NOMO-1 (cell line): ENCODE data around the gene KCNK4.
A peak's percentile ranks its signal among the peaks of the same experiment; 100 is the strongest.

Experiments used
- DNase-seq, 2 experiments: peaks; one replicate each; lab custom pipeline; 2025; ENCODE audit not compliant: unreplicated experiment in 2 of 2; lab: John Stamatoyannopoulos, UW

KCNK4 gene

GRCh38 chr11:64289002-64289564, 2.0 kb upstream of the KCNK4 start:
- no peak for DNase-seq

GRCh38 chr11:64290352-64291261, 495 bp upstream of the KCNK4 start:
- no peak for DNase-seq

GRCh38 chr11:64291752-64292459, 804 bp downstream of the KCNK4 start:
- no peak for DNase-seq

DNA sequence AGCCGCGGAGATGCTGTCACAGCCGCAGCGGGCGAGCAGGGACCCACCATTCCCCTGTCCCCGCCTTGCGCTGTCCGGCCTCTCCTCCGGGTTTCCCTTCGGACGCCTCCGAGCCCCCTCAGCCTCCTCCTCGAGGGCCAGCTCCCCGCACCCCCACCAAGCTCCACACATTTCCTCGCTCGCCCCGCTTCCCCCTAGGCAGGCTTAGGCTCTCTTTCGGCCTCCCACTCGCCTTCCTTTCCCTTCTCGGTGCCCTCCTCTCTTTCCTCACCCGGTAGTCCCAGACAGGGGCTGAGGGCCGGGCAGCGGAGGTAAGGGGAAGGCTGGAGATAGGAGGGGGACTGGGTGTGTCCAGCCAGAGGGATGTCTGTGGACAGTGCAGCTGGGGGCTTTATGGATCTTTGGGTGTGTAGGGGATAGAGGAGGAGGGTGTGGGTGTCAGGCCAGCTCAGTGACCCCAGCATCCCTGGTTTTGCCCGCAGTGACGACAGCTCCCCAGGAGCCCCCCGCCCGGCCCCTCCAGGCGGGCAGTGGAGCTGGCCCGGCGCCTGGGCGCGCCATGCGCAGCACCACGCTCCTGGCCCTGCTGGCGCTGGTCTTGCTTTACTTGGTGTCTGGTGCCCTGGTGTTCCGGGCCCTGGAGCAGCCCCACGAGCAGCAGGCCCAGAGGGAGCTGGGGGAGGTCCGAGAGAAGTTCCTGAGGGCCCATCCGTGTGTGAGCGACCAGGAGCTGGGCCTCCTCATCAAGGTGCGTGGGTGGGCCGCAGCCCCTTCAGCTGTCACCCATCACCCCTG, 1.6 kb downstream of the KCNK4 start:
- DNase-seq: no peak

DNA sequence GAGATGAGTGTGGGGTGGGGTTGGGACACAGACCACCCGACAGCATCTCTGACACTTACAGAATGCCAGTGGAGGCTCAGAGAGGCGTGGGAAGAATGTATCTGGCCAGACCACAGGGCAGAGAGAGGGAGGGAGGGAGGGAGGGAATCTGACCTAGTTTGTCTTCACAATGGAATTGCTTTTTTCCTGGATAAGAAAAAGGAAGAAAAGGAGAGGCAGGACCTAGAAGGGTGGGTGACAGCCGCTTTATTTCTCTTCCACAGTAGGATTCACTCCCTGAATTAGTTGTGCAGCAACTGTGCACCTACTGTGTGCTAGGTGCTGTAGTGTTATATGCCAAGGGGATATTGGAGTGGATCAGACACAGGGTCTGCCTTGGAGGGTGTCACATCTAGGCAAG, 3.7 kb downstream of the KCNK4 start:
- no peak for DNase-seq

- no peak for DNase-seq
Observed at GRCh38 chr11:64295760-64296159, 4.7 kb downstream of the KCNK4 start.

- no peak for DNase-seq
Observed at GRCh38 chr11:64296236-64296635, 5.1 kb downstream of the KCNK4 start.

DNA sequence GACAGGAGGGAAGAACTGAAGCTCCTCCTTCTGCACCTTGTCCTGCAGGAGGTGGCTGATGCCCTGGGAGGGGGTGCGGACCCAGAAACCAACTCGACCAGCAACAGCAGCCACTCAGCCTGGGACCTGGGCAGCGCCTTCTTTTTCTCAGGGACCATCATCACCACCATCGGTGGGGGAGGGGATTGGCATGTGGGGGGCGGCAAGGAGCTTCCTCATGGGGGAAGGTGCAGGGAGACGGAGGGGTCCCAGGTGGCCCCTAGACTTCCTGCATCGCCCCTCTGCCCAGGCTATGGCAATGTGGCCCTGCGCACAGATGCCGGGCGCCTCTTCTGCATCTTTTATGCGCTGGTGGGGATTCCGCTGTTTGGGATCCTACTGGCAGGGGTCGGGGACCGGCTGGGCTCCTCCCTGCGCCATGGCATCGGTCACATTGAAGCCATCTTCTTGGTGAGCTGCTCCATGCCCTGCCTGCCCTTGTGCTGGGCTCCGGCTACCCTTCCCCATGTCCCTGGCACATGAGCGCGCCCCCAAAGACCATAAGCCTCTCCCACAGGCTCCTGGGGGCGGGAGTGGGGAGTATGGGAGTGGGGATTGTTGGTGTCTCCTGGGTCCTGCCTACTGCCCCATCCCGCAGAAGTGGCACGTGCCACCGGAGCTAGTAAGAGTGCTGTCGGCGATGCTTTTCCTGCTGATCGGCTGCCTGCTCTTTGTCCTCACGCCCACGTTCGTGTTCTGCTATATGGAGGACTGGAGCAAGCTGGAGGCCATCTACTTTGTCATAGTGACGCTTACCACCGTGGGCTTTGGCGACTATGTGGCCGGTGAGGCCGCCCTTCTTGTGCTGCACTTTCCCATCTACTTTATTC, 6.0 kb downstream of the KCNK4 start:
- no peak for DNase-seq

DNA sequence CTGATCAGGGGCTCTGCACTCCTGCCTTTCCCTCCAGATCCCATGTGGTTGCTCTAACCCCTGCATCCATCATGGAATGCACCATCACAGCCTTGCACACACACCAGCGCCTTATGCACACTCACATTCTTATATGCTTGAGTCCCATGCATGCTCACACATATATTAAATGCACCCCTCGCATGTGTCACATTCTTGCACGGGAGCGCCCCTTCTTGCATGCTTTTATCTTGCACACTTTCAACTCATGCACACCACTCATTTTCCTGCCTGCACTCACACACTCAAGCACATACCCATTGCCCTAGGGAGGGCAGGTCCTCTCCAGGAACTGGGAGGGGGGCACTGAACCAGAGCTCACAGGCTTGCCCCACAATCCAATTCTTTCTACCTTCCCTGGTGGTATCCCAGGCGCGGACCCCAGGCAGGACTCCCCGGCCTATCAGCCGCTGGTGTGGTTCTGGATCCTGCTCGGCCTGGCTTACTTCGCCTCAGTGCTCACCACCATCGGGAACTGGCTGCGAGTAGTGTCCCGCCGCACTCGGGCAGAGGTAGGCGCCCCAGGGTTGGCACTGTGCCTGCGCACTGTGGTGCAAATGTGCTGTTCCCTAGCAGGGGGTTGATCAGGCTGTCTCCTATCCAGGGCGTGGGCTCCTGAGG, 6.7 kb downstream of the KCNK4 start:
- no peak for DNase-seq

DNA sequence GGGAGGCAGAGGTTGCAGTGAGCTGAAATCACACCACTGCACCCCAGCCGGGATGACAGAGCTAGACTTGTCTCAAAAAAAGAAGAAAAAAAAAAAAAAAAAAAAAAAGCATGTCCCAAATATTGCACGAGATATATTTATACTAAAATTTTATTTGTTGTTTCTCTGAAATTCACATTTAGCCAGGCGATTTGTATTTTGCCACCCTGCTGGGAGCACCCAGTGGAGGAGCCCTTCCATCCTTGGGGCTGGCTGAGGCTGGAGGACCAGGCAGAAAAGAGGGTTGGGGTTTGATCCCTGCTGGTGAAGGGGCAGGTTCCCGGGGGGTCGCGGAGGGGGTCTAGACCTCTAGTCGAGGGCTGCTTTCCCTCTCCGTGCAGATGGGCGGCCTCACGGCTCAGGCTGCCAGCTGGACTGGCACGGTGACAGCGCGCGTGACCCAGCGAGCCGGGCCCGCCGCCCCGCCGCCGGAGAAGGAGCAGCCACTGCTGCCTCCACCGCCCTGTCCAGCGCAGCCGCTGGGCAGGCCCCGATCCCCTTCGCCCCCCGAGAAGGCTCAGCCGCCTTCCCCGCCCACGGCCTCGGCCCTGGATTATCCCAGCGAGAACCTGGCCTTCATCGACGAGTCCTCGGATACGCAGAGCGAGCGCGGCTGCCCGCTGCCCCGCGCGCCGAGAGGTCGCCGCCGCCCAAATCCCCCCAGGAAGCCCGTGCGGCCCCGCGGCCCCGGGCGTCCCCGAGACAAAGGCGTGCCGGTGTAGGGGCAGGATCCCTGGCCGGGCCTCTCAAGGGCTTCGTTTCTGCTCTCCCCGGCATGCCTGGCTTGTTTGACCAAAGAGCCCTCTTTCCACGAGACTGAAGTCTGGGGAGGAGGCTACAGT, 8.1 kb downstream of the KCNK4 start:
- DNase-seq: no peak

DNA sequence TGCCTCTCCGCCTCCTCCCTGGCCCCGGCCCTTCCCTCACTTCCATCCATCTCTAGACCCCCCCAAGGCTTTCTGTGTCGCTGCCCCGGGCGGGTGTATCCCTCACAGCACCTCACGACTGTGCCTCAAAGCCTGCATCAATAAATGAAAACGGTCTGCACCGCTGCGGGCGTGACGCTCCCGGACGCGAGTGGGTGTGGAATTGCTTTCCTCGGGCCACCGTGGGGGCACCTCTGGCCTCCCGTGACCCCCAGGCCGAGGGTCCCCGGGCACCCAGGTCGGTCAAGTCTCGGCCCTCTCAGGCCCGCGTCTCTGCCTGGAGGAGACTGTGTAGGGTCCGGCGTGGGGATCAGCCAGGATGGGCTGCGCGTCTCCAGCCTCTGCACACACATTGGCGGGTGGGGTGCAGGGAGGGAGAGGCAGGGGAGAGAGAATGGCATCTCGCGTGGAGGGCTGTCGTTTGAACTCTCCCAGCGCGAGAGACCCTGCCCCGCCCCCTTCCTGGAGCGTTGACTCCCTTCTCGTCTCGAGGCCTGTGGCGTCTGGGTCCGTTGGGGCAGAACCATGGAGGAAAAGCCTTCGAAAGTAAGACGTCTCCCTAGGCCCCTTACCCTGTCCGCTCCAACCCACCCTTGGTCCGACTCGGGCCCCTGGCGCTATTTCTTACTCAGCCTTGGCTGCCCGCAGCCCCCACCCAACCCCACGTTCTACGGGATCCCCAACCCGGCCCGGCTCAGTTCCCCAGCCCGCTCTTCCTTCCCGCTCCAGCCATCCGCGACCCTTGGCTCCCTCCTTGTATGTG, 8.9 kb downstream of the KCNK4 start, which contains the start of gene CATSPERZ:
Gene CATSPERZ, plus strand, starts transcription at position 512 of the 802 bp plus-strand sequence. Its CDS starts 53 bp downstream, at position 565.
- no peak for DNase-seq

- DNase-seq: no peak
Observed at GRCh38 chr11:64303109-64304031, 12.3 kb downstream of the KCNK4 start.

- DNase-seq: no peak
Observed at GRCh38 chr11:64304032-64304315, 12.9 kb downstream of the KCNK4 start.

- DNase-seq: peak; percentile 86 to 94
Observed at GRCh38 chr11:64304316-64305072, 13.4 kb downstream of the KCNK4 start.

GRCh38 chr11:64305075-64305690, 14.1 kb downstream of the KCNK4 start, which contains the start of gene ESRRA:
ESRRA (plus strand) TSS chr11:64305524; CDS start chr11:64307180, 1,656 bp downstream.
- peak; percentile 98 to 99 for DNase-seq
